MV-4-11 (cell line): ENCODE results near the gene RAB11B.
A peak's percentile ranks its signal among the peaks of the same experiment; 100 is the strongest.
"Not testable (repeated sequence)": the region's sequence is repeated elsewhere in the genome, so short reads cannot be mapped to it uniquely, and the experiment has no call there.

Experiments
- DNase-seq: peaks from one replicate; lab custom pipeline; 2025; lab: John Stamatoyannopoulos, UW

Gene RAB11B

GRCh38 chr19:8393871-8394250, 3.7 kb downstream of the RAB11B start:
- no peak for DNase-seq

DNA sequence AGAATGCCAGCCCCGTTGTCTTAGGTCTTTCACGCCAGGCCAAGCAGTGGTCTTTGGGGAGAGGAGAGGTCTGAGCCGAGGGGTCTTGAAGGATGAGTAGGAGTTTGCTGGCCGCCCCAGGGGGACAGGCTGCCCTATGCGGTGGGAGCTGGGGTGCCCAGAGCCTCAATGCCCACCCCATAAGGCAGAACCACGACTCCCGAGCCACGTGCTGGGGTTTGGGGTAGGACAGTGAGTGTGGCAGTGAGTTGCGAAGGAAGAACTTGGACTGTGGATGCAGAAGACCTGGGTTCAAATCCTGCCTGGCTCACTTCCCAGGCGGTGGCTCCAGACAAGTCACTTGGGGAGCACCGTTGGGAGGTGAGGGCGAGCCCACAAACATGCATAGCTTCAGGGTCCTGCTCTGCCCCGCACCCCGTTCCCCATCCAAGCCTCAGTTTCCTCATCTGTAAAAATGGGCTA, 5.5 kb downstream of the RAB11B start:
- DNase-seq = no peak

GRCh38 chr19:8396185-8396562, 6.0 kb downstream of the RAB11B start:
- DNase-seq = no peak

- DNase-seq = peak; percentile 52
Observed at GRCh38 chr19:8396563-8397203, 6.5 kb downstream of the RAB11B start.

DNA sequence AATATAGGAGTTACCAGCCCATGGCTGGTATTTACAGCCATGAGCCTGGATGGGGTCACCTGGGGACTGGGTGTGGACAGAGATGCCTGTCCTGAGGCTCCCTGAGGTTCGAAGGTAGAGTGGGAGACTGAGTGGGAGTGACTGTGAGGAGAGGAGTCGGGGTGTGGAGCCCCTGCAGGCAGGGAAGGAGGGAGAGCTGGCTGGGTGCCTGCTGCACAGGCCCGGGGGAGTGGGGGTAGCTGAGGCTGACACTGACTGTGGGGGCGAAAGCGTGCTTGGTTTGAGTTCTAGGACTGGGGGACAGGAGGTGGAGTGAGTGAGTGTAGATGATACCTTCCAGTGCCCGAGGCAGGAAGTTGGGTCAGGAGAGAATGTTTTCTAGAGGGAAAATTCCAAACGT, 7.1 kb downstream of the RAB11B start:
- no peak for DNase-seq

DNA sequence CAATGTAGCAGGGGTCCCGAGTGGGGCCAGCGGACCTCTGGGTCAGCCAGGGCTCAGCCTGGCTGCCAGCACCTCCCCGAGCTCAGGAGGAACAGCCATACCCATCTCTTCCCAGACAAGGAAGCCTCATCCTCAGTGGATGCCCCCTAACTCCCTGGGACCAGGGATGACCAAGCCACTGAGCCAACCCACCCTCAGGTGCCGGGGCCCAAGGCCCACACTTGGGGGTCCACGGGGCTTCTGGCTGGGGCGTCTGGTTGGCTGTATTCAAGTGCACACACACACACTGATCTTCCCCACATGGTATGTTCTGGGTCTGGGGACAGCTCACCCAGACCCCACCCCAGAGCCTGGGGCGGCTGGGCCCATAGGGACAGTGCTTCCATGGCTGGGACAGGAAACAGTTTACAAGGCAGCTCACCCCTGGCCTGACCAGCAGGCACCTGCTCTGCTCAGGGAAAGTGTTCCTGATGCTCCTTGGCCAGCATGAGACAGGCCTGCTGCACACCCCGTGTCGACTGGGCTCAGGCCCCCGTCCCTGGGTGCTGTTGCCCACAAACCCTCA, 7.7 kb downstream of the RAB11B start:
- DNase-seq = no peak

DNA sequence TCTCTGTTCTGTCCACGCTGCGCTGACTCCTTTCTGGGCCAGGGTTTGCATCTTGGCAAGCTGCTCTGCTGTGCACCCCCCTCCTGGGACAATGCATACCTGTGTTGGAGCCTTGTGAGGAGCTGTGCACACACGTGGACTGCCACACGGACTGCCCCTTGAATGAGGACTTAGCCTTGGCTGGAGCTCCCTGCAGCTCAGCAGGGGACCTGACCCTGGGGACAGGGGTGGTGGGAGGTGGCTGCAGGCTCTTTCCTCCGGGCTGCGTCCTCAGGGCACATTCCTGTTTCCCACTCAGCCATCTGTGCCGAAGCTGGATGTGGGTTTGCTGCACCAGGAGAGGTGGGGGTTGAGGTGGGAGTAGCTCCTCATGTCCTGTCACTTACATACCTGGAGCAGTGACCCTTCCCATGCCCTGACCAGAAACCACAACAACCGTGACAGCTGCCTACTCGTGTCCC, 8.2 kb downstream of the RAB11B start:
- DNase-seq = no peak

DNA sequence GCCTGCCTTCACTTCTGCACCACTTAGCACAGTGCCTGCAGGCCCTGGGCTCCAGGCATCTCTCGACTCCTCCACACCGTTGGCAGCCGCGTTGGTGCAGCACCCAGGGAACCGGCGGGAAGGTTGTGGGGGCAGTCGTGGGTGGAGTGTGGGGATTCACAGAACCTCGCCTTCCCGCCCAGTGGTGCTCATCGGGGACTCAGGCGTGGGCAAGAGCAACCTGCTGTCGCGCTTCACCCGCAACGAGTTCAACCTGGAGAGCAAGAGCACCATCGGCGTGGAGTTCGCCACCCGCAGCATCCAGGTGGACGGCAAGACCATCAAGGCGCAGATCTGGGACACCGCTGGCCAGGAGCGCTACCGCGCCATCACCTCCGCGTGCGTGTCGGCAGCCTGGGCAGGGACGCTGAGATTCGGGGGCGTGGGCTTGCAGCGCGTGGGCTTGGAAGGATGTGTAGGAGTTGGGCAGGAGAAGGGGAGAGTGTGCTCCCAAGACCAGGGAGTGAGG, 9.6 kb downstream of the RAB11B start:
- no peak for DNase-seq

- DNase-seq = no peak
Observed at GRCh38 chr19:8401981-8402411, 11.8 kb downstream of the RAB11B start.

DNA sequence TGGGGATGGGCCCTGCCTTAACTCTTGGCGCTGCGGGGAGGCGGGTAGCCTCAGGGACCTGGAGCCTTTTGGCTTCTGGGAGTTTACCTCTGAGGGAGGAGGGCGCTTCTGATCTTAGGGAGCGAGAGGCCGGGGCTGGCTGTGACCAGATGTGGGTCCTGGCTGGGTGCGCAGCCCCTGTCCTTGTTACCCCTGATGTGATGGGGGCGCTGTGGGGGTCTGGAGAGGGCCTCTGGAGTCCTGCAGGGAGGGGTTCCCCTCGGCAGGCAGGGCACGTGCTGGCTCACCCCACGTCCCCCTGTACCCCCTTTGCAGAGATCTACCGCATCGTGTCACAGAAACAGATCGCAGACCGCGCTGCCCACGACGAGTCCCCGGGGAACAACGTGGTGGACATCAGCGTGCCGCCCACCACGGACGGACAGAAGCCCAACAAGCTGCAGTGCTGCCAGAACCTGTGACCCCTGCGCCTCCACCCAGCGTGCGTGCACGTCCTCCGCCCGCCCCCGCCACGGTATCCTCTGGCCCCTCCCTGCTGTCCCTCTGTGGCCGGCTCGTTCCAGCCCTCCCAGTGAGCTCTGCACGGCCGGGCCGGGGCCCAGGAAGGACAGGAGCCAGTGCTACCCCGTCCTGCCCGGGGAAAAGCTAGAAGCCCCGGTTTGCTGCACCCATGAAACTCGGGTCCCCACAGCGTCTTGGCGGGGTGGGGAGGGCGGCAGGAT, 13.1 kb downstream of the RAB11B start:
- DNase-seq = no peak

DNA sequence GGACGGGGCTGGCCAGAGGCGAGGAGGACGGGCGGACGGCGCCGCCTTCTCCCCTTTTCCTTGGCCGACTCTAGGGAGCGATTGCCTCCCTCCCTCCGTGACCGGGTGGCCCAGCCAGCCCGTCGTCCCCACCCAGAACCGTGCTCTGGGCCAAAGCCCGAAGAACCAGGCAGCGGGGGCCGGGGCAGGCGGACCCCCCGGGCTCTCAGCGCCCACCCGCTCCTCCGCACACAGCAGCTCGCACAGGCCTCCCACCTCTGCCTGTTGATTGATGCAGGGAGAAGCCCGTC, 13.6 kb downstream of the RAB11B start:
- DNase-seq = no peak

GRCh38 chr19:8404391-8405151, 14.4 kb downstream of the RAB11B start:
- DNase-seq = no peak

GRCh38 chr19:8410718-8411117, 20.6 kb downstream of the RAB11B start:
- DNase-seq = peak; percentile 66

DNA sequence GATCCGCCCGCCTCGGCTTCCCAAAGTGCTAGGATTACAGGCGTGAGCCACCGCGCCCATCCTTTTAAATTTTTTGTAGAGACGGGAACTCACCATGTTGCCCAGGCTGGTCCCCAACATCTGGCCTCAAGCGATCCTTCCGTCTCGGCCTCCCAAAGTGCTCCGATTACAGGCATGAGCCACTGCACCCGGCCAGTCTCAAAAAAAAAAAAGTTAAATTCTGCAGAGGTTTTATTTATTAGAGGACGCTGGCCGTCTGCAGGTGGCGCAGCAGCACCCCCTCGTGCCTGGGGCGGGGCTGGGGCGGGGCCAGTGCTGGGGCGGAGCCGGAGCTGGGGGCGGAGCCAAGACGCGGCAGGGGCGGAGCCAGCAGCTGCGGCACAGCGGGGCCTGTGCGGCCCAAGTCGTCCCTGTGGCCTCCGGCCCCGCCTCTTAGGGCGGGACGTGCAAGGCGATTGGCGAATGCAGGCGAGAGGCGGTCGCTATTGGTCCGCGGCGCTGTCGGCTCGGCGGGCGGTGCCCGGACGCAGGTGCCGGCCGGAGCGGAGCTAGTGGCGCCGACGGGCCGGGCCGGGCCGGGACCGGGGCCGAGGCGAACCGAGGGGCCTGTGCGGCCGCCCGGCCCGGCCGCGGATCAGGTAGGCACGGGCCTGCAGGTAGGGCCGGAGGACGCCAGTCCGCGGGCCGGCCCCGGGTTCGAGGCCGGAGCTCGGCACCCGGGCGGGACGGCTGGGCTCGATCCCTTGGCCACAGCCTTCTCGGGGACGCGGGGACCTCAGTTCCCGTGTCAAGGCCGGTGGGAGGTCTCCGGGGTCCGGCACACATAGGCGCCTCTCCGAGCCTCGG, 22.8 kb downstream of the RAB11B start, which contains the start of gene MARCHF2:
MARCHF2 (plus strand) TSS at position 523 of the 846 bp plus-strand sequence. CDS start 8,536 bp downstream, outside the sequence.
- peak; percentile 98 for DNase-seq

- DNase-seq = no peak
Observed at GRCh38 chr19:8413629-8413995, 23.5 kb downstream of the RAB11B start.

DNA sequence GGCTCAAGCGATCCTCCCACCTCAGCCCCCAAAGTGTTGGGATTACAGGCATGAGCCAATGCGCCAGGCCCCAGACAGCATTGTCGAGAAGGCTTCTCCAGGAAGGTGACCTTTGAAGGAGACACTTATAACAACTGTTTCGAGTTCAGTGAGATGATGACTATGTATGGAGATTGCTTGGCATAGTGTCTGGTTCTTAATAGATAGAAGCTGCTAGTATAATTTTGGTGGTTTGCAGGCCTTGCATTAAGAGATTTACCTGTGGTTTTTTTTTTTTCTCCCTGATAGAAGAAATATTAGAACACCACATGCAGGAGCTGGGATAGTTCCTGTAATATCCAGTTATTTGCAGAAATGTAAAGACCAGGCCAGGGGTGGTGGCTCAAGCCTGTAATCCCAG, 26.6 kb downstream of the RAB11B start:
- no peak for DNase-seq

DNA sequence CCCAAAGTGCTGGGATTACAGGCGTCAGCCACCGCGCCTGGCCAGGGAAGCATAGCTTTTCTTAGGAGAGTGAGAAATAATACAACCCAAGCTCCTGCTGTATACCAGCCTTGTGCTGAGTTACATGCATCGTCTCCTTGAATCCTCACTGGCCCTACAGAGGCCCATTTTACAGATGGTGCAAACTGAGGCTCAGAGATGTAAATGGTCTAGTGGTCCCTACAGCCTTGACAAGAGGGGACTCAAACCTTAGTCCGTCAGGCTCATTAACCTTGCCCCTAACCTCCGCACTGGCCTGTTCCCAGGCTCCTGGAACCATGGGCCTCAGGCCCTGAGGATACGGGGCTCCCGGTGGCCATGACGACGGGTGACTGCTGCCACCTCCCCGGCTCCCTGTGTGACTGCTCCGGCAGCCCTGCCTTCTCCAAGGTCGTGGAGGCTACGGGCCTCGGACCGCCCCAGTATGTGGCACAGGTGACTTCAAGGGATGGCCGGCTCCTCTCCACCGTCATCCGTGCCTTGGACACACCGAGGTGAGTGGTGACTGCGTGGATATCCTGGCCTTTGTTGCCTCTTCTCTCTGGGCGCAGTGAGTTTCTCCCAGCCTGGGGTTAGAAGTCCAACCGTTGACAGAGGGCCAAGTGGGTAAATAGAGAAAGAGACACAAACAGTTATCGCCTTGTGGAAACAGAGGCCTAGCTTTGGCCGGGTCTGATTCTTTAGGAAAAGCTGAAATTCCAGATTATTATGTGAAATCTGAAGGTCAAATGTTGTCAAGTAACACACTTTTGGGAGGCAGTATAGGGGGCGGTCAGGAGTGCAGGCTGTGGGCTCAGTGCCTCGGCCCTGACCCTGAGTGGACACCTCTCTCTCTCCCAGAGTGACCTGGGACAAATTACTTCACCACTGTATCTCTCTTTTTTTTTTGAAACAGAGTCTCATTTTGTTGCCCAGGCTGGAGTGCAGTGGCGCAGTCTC, 31.6 kb downstream of the RAB11B start:
- no peak for DNase-seq

- peak; percentile 99 for DNase-seq
Observed at GRCh38 chr19:8423817-8424223, 33.7 kb downstream of the RAB11B start.

DNA sequence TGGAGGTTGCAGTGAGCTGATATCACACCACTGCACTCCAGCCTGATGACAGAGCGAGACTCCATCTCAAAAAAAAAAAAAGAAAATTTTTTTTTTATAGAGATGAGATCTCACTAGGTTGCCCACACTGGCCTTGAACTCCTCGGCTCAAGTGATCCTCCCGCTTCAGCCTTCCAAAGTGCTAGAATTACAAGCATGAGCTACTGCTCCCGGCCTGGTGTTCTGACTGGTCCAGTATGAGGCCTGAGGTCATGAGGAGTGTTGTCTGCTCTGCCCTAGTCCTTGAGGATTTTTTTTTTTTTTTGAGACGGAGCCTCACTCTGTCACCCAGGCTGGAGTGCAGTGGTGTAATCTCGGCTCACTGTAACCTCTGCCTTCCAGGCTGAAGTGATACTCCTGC, 35.2 kb downstream of the RAB11B start:
- not testable (repeated sequence) for DNase-seq

DNA sequence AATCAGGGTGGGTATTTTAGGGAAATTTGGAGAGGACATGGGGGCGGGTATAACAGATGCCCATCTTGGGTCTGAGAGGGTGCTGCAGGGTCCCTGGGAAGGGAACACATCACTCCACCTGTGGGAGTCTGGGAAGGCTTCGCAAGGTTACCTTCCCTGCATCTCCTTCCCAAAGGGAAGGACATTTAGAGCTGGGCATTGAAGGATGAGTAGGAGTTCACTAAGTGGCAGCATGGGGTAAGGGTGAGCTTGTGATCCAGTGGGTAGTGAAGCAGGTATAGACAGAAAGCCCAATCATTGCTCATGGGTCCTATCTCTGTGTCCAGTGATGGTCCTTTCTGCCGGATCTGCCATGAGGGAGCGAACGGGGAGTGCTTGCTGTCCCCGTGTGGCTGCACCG, 36.1 kb downstream of the RAB11B start:
- no peak for DNase-seq
